ENCODE measurements around the gene IGF2BP3. TPM values are rescaled to one million over a fixed set of nuclear protein-coding genes. Genes with fewer than 3 reads are reported as not detected.
A peak's percentile ranks its signal among the peaks of the same experiment; 100 is the strongest.

Gene IGF2BP3
- total RNA-seq, 1 experiment from 2014 or later, result 11.7 TPM

GRCh38 chr7:23373151-23374004 lies 96.9 kb downstream of the IGF2BP3 start:
- ChIA-PET POLR2A (ENCODE audit: unreplicated experiment) (interaction anchor here (0.5 kb wide), 1 partner anchor 344 kb away, joined by 16 read pairs; no protein-coding TSS in a partner anchor), CTCF (interaction anchor here (1.0 kb wide), 1 partner anchor 15 kb away, joined by 3 read pairs; no protein-coding TSS in a partner anchor)
- no peak overlapping the region for H3K4me2 ChIP-seq (ENCODE audit: low read length)
- H3K36me3 ChIP-seq (ENCODE audit: low read depth, low read length), result no peaks in the 10 kb centered on the region
- H3F3A ChIP-seq (ENCODE audit: low read length, unreplicated experiment), result no peaks in the 10 kb centered on the region
- ATAC-seq, result peak; percentile 39; the same call in 1 of the 2 replicates
- no peaks in the 10 kb centered on the region for H3K9me3 ChIP-seq (ENCODE audit: low read length)
- no peaks in the 10 kb centered on the region for H4K20me1 ChIP-seq (ENCODE audit: low read length)
- H3K4me1 ChIP-seq (ENCODE audit: insufficient read depth, low read length), result peaks cover 26% of the 10 kb centered on the region
- BruUV-seq (replicated peaks), result no TSS peak
- no peak overlapping the region for H3K4me3 ChIP-seq (ENCODE audit: low read length)
- no peak overlapping the region; the same call in 1 of the 2 replicates for H3K27ac ChIP-seq (ENCODE audit: low read length)
- H3K9me2 ChIP-seq (replicated peaks; ENCODE audit: low read length), result no peaks in the 10 kb centered on the region
- DNase-seq, result peak; percentile 17
- no peak overlapping the region for H3K9ac ChIP-seq (ENCODE audit: low read length)
- H2AFZ ChIP-seq (ENCODE audit: low read length), result no peak overlapping the region
- no peaks in the 10 kb centered on the region for H3K27me3 ChIP-seq (ENCODE audit: low read length)
- intact Hi-C loops (cut with micrococcal nuclease), result no loop called here
- no peaks in the 10 kb centered on the region for H3K79me2 ChIP-seq (ENCODE audit: low read length)
- TF ChIP-seq EZH2phosphoT487 (IDR thresholded peaks at IDR 0.05; ENCODE audit: borderline replicate concordance, low read length) (no peak), EZH2 (IDR thresholded peaks at IDR 0.05; ENCODE audit: low read length, unreplicated experiment) (no peak), CTCF (conservative IDR thresholded peaks at IDR 0.05; ENCODE audit: low read depth, low read length) (no peak)

- H3K36me3 ChIP-seq (ENCODE audit: low read depth, low read length), result no peaks in the 10 kb centered on the region
- H3K4me1 ChIP-seq (ENCODE audit: insufficient read depth, low read length), result peaks cover 25% of the 10 kb centered on the region
- ATAC-seq, result no peak
- no TSS peak for BruUV-seq (replicated peaks)
- no peaks in the 10 kb centered on the region for H3K27me3 ChIP-seq (ENCODE audit: low read length)
- H3K9ac ChIP-seq (ENCODE audit: low read length), result no peak overlapping the region
- POLR2A ChIA-PET (ENCODE audit: unreplicated experiment), result interaction anchor here (0.5 kb wide), 1 partner anchor 345 kb away, joined by 16 read pairs; no protein-coding TSS in a partner anchor
- H4K20me1 ChIP-seq (ENCODE audit: low read length), result no peaks in the 10 kb centered on the region
- CTCF ChIA-PET, result no interaction called here
- H3F3A ChIP-seq (ENCODE audit: low read length, unreplicated experiment), result no peaks in the 10 kb centered on the region
- DNase-seq, result no peak
- no peak overlapping the region for H2AFZ ChIP-seq (ENCODE audit: low read length)
- no peaks in the 10 kb centered on the region for H3K79me2 ChIP-seq (ENCODE audit: low read length)
- H3K4me2 ChIP-seq (ENCODE audit: low read length), result no peak overlapping the region
- H3K9me3 ChIP-seq (ENCODE audit: low read length), result no peaks in the 10 kb centered on the region
- no peak overlapping the region for H3K27ac ChIP-seq (ENCODE audit: low read length)
- TF ChIP-seq EZH2phosphoT487 (IDR thresholded peaks at IDR 0.05; ENCODE audit: borderline replicate concordance, low read length) (no peak), CTCF (conservative IDR thresholded peaks at IDR 0.05; ENCODE audit: low read depth, low read length) (no peak), EZH2 (IDR thresholded peaks at IDR 0.05; ENCODE audit: low read length, unreplicated experiment) (no peak)
- no peaks in the 10 kb centered on the region for H3K9me2 ChIP-seq (replicated peaks; ENCODE audit: low read length)
- H3K4me3 ChIP-seq (ENCODE audit: low read length), result no peak overlapping the region
- intact Hi-C loops (cut with micrococcal nuclease), result no loop called here
Measured at GRCh38 chr7:23372611-23373010, 97.7 kb downstream of the IGF2BP3 start.

- Histone ChIP-seq H2AFZ (ENCODE audit: low read length) (no peak overlapping the region), H3K4me1 (ENCODE audit: insufficient read depth, low read length) (peaks cover 15% of the 10 kb centered on the region), H3K9me3 (ENCODE audit: low read length) (no peaks in the 10 kb centered on the region), H3K79me2 (ENCODE audit: low read length) (no peaks in the 10 kb centered on the region), H3K27me3 (ENCODE audit: low read length) (no peaks in the 10 kb centered on the region), H3K4me3 (ENCODE audit: low read length) (no peak overlapping the region), H3K4me2 (ENCODE audit: low read length) (no peak overlapping the region), H4K20me1 (ENCODE audit: low read length) (no peaks in the 10 kb centered on the region), H3F3A (ENCODE audit: low read length, unreplicated experiment) (no peaks in the 10 kb centered on the region), H3K27ac (ENCODE audit: low read length) (no peak overlapping the region), H3K9me2 (replicated peaks; ENCODE audit: low read length) (no peaks in the 10 kb centered on the region), H3K9ac (ENCODE audit: low read length) (no peak overlapping the region), H3K36me3 (ENCODE audit: low read depth, low read length) (no peaks in the 10 kb centered on the region)
- intact Hi-C loops (cut with micrococcal nuclease), result no loop called here
- BruUV-seq (replicated peaks), result no TSS peak
- DNase-seq (no peak), ATAC-seq (no peak)
- TF ChIP-seq CTCF (conservative IDR thresholded peaks at IDR 0.05; ENCODE audit: low read depth, low read length) (no peak), EZH2 (IDR thresholded peaks at IDR 0.05; ENCODE audit: low read length, unreplicated experiment) (no peak), EZH2phosphoT487 (IDR thresholded peaks at IDR 0.05; ENCODE audit: borderline replicate concordance, low read length) (no peak)
- ChIA-PET CTCF (no interaction called here), POLR2A (ENCODE audit: unreplicated experiment) (no interaction called here)
Measured at GRCh38 chr7:23371654-23372053, 98.6 kb downstream of the IGF2BP3 start.
